Large intestine (tissue), 3 donors: ENCODE data around the gene PKHD1. TPM values are rescaled to one million over a fixed set of nuclear protein-coding genes. Genes with fewer than 3 reads are reported as not detected.
A peak's percentile ranks its signal among the peaks of the same experiment; 100 is the strongest.

Experiments
- DNase-seq, 2 donors: peaks; one replicate each; pipeline versions ENCODE4 v3.0.0 to v3.0.0-alpha.2; 2013
- H3K27ac ChIP-seq: one replicate; pipeline ENCODE4 v1.5.1; 2013; ENCODE audit warnings: low read length
- H3K27me3 ChIP-seq: 2 replicates; pipeline ENCODE4 v1.6.1; 2013; ENCODE audit warnings: low read length; ENCODE audit not compliant: control insufficient read depth, insufficient read depth
- H3K36me3 ChIP-seq: 2 replicates; pipeline ENCODE4 v1.6.1; 2013; ENCODE audit warnings: low read length; ENCODE audit not compliant: control insufficient read depth, insufficient read depth
- H3K4me1 ChIP-seq: one replicate; pipeline ENCODE4 v1.6.1; 2013; ENCODE audit warnings: low read length; ENCODE audit not compliant: control insufficient read depth, insufficient read depth
- H3K4me3 ChIP-seq: one replicate; pipeline ENCODE4 v1.5.1; 2013; ENCODE audit warnings: low read length
- H3K9me3 ChIP-seq: one replicate; pipeline ENCODE4 v1.6.1; 2013; ENCODE audit warnings: mild to moderate bottlenecking, low read depth, low read length, moderate library complexity; ENCODE audit not compliant: control insufficient read depth
- WGBS: methylation state at CpG from one replicate; pipeline ENCODE4 v1.1.5; 2013; ENCODE audit warnings: low lambda C conversion rate; ENCODE audit not compliant: insufficient coverage; 5-methylcytosine and 5-hydroxymethylcytosine counted together
- polyA plus RNA-seq: library from polyadenylated mRNA; unstranded; fragments of 120-200 nt; gene quantifications from one replicate; pipeline ENCODE4 v1.2.1, GENCODE V29; 2013

The PKHD1 gene
- polyA plus RNA-seq, 1 donor, result 0.36 TPM

- no peaks in the 10 kb centered on the region for H3K9me3 ChIP-seq
- no peak overlapping the region for H3K4me3 ChIP-seq
- H3K27ac ChIP-seq, result no peak overlapping the region
- no peaks in the 10 kb centered on the region for H3K4me1 ChIP-seq
- no peak for DNase-seq
- H3K27me3 ChIP-seq, result no peaks in the 10 kb centered on the region
- no CpG with 5 or more reads among the region's 5 CpGs for WGBS
- no peaks in the 10 kb centered on the region for H3K36me3 ChIP-seq
Observed at GRCh38 chr6:51678905-51679620, 408.4 kb downstream of the PKHD1 start.

GRCh38 chr6:51678274-51678673, 409.1 kb downstream of the PKHD1 start:
- Histone ChIP-seq H3K27me3 (no peaks in the 10 kb centered on the region), H3K4me3 (no peak overlapping the region), H3K9me3 (no peaks in the 10 kb centered on the region), H3K27ac (no peak overlapping the region), H3K36me3 (no peaks in the 10 kb centered on the region), H3K4me1 (no peaks in the 10 kb centered on the region)
- WGBS, result 60% methylated on average over 1 of the region's 1 CpG
- DNase-seq, result no peak

GRCh38 chr6:51675922-51676275, 411.5 kb downstream of the PKHD1 start:
- Histone ChIP-seq H3K36me3 (no peaks in the 10 kb centered on the region), H3K9me3 (no peaks in the 10 kb centered on the region), H3K27ac (no peak overlapping the region), H3K4me3 (no peak overlapping the region), H3K27me3 (no peaks in the 10 kb centered on the region), H3K4me1 (no peaks in the 10 kb centered on the region)
- DNase-seq, result peak in 1 of 2 donors; percentile 6
- WGBS, result 31% methylated on average over 3 of the region's 4 CpGs

- Histone ChIP-seq H3K27me3 (no peaks in the 10 kb centered on the region), H3K36me3 (no peaks in the 10 kb centered on the region), H3K4me1 (no peaks in the 10 kb centered on the region), H3K9me3 (no peaks in the 10 kb centered on the region), H3K27ac (no peak overlapping the region), H3K4me3 (no peak overlapping the region)
- WGBS, result 57% methylated on average over 2 of the region's 9 CpGs
- peak in 1 of 2 donors; percentile 5 for DNase-seq
Observed at GRCh38 chr6:51675020-51675921, 412.1 kb downstream of the PKHD1 start.

- DNase-seq, result no peak
- no peaks in the 10 kb centered on the region for H3K4me1 ChIP-seq
- no peaks in the 10 kb centered on the region for H3K9me3 ChIP-seq
- no peaks in the 10 kb centered on the region for H3K36me3 ChIP-seq
- H3K27ac ChIP-seq, result no peak overlapping the region
- H3K4me3 ChIP-seq, result no peak overlapping the region
- H3K27me3 ChIP-seq, result no peaks in the 10 kb centered on the region
Observed at GRCh38 chr6:51663525-51663924, 423.9 kb downstream of the PKHD1 start.

GRCh38 chr6:51660767-51661166, 426.6 kb downstream of the PKHD1 start:
- no CpG with 5 or more reads among the region's 3 CpGs for WGBS
- no peak for DNase-seq
- H3K4me1 ChIP-seq, result no peaks in the 10 kb centered on the region

GRCh38 chr6:51657491-51657890, 429.9 kb downstream of the PKHD1 start:
- Histone ChIP-seq H3K36me3 (no peaks in the 10 kb centered on the region), H3K27ac (no peak overlapping the region), H3K9me3 (no peaks in the 10 kb centered on the region), H3K27me3 (no peaks in the 10 kb centered on the region), H3K4me1 (no peaks in the 10 kb centered on the region), H3K4me3 (no peak overlapping the region)
- 97% methylated on average over 3 of the region's 3 CpGs for WGBS
- DNase-seq, result no peak

More at GRCh38 chr6:51660767-51661166, 426.6 kb downstream of the PKHD1 start:
- H3K4me3 ChIP-seq, result no peak overlapping the region
- no peaks in the 10 kb centered on the region for H3K9me3 ChIP-seq
- no peaks in the 10 kb centered on the region for H3K36me3 ChIP-seq
- no peaks in the 10 kb centered on the region for H3K27me3 ChIP-seq
- H3K27ac ChIP-seq, result no peak overlapping the region

- Histone ChIP-seq H3K27ac (no peak overlapping the region), H3K4me1 (no peaks in the 10 kb centered on the region), H3K9me3 (no peaks in the 10 kb centered on the region), H3K36me3 (no peaks in the 10 kb centered on the region), H3K4me3 (no peak overlapping the region), H3K27me3 (no peaks in the 10 kb centered on the region)
- no peak for DNase-seq
Observed at GRCh38 chr6:51655517-51655916, 431.9 kb downstream of the PKHD1 start.

GRCh38 chr6:51654647-51655046, 432.8 kb downstream of the PKHD1 start:
- H3K4me3 ChIP-seq, result no peak overlapping the region
- WGBS, result 30% methylated on average over 2 of the region's 5 CpGs

GRCh38 chr6:51651132-51651817, 436.1 kb downstream of the PKHD1 start:
- DNase-seq, result no peak
- Histone ChIP-seq H3K4me3 (no peak overlapping the region), H3K4me1 (no peaks in the 10 kb centered on the region), H3K9me3 (no peaks in the 10 kb centered on the region), H3K36me3 (no peaks in the 10 kb centered on the region), H3K27me3 (no peaks in the 10 kb centered on the region), H3K27ac (no peak overlapping the region)
- WGBS, result 36% methylated on average over 3 of the region's 9 CpGs

More at GRCh38 chr6:51654647-51655046, 432.8 kb downstream of the PKHD1 start:
- Histone ChIP-seq H3K36me3 (no peaks in the 10 kb centered on the region), H3K27ac (no peak overlapping the region), H3K27me3 (no peaks in the 10 kb centered on the region), H3K4me1 (no peaks in the 10 kb centered on the region), H3K9me3 (no peaks in the 10 kb centered on the region)
- no peak for DNase-seq
